ENCODE data around the gene TMEM179. TPM values are rescaled to one million over a fixed set of nuclear protein-coding genes. Genes with fewer than 3 reads are reported as not detected.

TMEM179 gene
- total RNA-seq, 1 donor from 2014 or later = not detected

GRCh38 chr14:104636131-104636530, 31.6 kb upstream of the TMEM179 start:
- peaks cover 50% of the 10 kb centered on the region for H3K27me3 ChIP-seq (ENCODE audit: low read depth)
- ATAC-seq (no peak), DNase-seq (no peak)
- no peak overlapping the region for H3K27ac ChIP-seq
- no peak for TF ChIP-seq CTCF (IDR thresholded peaks at IDR 0.05)
- H3K36me3 ChIP-seq = no peaks in the 10 kb centered on the region
- H3K9me3 ChIP-seq = no peaks in the 10 kb centered on the region
- no peaks in the 10 kb centered on the region for H3K4me1 ChIP-seq
- H3K4me3 ChIP-seq = no peak overlapping the region
- intact Hi-C loops (cut with DNase I) = no loop called here

- no peak for DNase-seq
- no peaks in the 10 kb centered on the region for H3K36me3 ChIP-seq
- no peak for TF ChIP-seq CTCF (IDR thresholded peaks at IDR 0.05)
- no peak overlapping the region for H3K4me3 ChIP-seq
- H3K27ac ChIP-seq = no peak overlapping the region
- intact Hi-C loops (cut with DNase I) = no loop called here
- peaks cover 46% of the 10 kb centered on the region for H3K27me3 ChIP-seq (ENCODE audit: low read depth)
- no peaks in the 10 kb centered on the region for H3K9me3 ChIP-seq
- no peak for ATAC-seq
- H3K4me1 ChIP-seq = no peaks in the 10 kb centered on the region
Observed at GRCh38 chr14:104635717-104636116, 31.1 kb upstream of the TMEM179 start.

GRCh38 chr14:104634886-104635570, 30.5 kb upstream of the TMEM179 start:
- Histone ChIP-seq H3K27ac (no peak overlapping the region), H3K4me1 (no peaks in the 10 kb centered on the region), H3K9me3 (no peaks in the 10 kb centered on the region), H3K4me3 (no peak overlapping the region), H3K27me3 (ENCODE audit: low read depth) (peaks cover 45% of the 10 kb centered on the region), H3K36me3 (no peaks in the 10 kb centered on the region)
- intact Hi-C loops (cut with DNase I) = no loop called here
- ATAC-seq (no peak), DNase-seq (no peak)
- TF ChIP-seq CTCF (IDR thresholded peaks at IDR 0.05) = no peak

- TF ChIP-seq CTCF (IDR thresholded peaks at IDR 0.05) = no peak
- Histone ChIP-seq H3K9me3 (peaks cover 4% of the 10 kb centered on the region), H3K4me3 (no peak overlapping the region), H3K27ac (no peak overlapping the region), H3K36me3 (no peaks in the 10 kb centered on the region), H3K4me1 (no peaks in the 10 kb centered on the region), H3K27me3 (ENCODE audit: low read depth) (peaks cover 38% of the 10 kb centered on the region)
- intact Hi-C loops (cut with DNase I) = no loop called here
- DNase-seq = no peak
- no peak for ATAC-seq
Observed at GRCh38 chr14:104634138-104634760, 29.7 kb upstream of the TMEM179 start.

GRCh38 chr14:104633276-104634137, 28.9 kb upstream of the TMEM179 start:
- intact Hi-C loops (cut with DNase I) = no loop called here
- Histone ChIP-seq H3K9me3 (peaks cover 4% of the 10 kb centered on the region), H3K4me1 (no peaks in the 10 kb centered on the region), H3K27ac (no peak overlapping the region), H3K4me3 (no peak overlapping the region), H3K36me3 (no peaks in the 10 kb centered on the region), H3K27me3 (ENCODE audit: low read depth) (peaks cover 31% of the 10 kb centered on the region)
- DNase-seq (no peak), ATAC-seq (no peak)
- TF ChIP-seq CTCF (IDR thresholded peaks at IDR 0.05) = no peak

Data from lower lobe of right lung (tissue), 2 donors.